Measurements from ENCODE around the gene SAMD8.

The SAMD8 gene

DNA sequence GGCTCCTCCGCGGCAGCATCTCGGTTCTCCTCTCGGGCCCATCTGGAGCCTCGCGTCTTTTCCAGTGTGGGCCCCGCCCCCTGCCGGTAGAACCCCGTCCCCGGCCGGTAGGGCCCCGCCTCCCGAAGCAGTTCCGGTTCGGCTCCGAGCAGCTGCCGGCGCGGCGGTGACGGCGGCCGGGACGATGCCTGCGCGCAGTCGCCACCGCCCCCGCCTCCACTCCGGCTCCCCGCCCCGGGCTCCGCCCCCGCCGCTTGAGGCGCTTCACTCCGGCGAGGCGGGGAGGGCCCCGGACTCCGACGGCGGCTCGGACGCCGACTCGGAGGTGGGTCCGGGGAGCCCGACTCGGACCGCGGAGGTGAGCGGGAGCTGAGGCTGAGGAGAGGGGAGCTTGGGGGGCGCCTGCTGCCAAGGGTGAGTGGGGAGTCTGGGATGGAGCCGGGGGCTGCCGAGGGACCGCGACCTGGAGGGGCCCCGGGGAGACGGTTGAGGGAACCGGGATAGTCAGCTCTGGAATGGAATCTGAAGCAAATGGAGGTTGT lies at the start of gene SAMD8:
Gene SAMD8 (plus strand): TSS at position 292 of the 542 bp plus-strand sequence. CDS start 38,873 bp downstream, outside the sequence.
- H3K4me1 ChIP-seq (ENCODE audit: control insufficient read depth, insufficient read depth, low read length), result peaks cover 14% of the 10 kb centered on the region
- no peaks in the 10 kb centered on the region for H3K27me3 ChIP-seq (ENCODE audit: control insufficient read depth in 1 of 2, insufficient read depth in 2 of 2, low read length in 2 of 2)
- no peaks in the 10 kb centered on the region for H3K9me3 ChIP-seq (ENCODE audit: control insufficient read depth in 2 of 2, low read length in 2 of 2)
- H3K4me3 ChIP-seq (ENCODE audit: low read length in 2 of 2), result peak within 1 kb of the TSS; percentile 93 to 98
- H3K36me3 ChIP-seq (ENCODE audit: control insufficient read depth in 2 of 2, insufficient read depth in 2 of 2, low read length in 2 of 2), result no peaks in the 10 kb centered on the region
- H3K9ac ChIP-seq (ENCODE audit: low read length in 2 of 2), result peak within 1 kb of the TSS; percentile 96
- peak within 1 kb of the TSS; percentile 96 for H3K27ac ChIP-seq (ENCODE audit: low read length)

- Histone ChIP-seq H3K27ac (ENCODE audit: low read length) (no peak overlapping the region), H3K4me1 (ENCODE audit: control insufficient read depth, insufficient read depth, low read length) (peaks cover 9% of the 10 kb centered on the region), H3K9ac (ENCODE audit: low read length in 2 of 2) (no peak overlapping the region), H3K4me3 (ENCODE audit: low read length in 2 of 2) (no peak overlapping the region), H3K36me3 (ENCODE audit: control insufficient read depth in 2 of 2, insufficient read depth in 2 of 2, low read length in 2 of 2) (no peaks in the 10 kb centered on the region), H3K9me3 (ENCODE audit: control insufficient read depth in 2 of 2, low read length in 2 of 2) (no peaks in the 10 kb centered on the region), H3K27me3 (ENCODE audit: control insufficient read depth in 1 of 2, insufficient read depth in 2 of 2, low read length in 2 of 2) (no peaks in the 10 kb centered on the region)
Observed at GRCh38 chr10:75061709-75062505, 49.5 kb upstream of the SAMD8 start.

- Histone ChIP-seq H3K27me3 (ENCODE audit: control insufficient read depth in 1 of 2, insufficient read depth in 2 of 2, low read length in 2 of 2) (no peaks in the 10 kb centered on the region), H3K9me3 (ENCODE audit: control insufficient read depth in 2 of 2, low read length in 2 of 2) (no peaks in the 10 kb centered on the region), H3K4me3 (ENCODE audit: low read length in 2 of 2) (no peak overlapping the region), H3K27ac (ENCODE audit: low read length) (no peak overlapping the region), H3K36me3 (ENCODE audit: control insufficient read depth in 2 of 2, insufficient read depth in 2 of 2, low read length in 2 of 2) (no peaks in the 10 kb centered on the region), H3K9ac (ENCODE audit: low read length in 2 of 2) (no peak overlapping the region), H3K4me1 (ENCODE audit: control insufficient read depth, insufficient read depth, low read length) (peaks cover 9% of the 10 kb centered on the region)
Observed at GRCh38 chr10:75062506-75063299, 48.8 kb upstream of the SAMD8 start.

DNA sequence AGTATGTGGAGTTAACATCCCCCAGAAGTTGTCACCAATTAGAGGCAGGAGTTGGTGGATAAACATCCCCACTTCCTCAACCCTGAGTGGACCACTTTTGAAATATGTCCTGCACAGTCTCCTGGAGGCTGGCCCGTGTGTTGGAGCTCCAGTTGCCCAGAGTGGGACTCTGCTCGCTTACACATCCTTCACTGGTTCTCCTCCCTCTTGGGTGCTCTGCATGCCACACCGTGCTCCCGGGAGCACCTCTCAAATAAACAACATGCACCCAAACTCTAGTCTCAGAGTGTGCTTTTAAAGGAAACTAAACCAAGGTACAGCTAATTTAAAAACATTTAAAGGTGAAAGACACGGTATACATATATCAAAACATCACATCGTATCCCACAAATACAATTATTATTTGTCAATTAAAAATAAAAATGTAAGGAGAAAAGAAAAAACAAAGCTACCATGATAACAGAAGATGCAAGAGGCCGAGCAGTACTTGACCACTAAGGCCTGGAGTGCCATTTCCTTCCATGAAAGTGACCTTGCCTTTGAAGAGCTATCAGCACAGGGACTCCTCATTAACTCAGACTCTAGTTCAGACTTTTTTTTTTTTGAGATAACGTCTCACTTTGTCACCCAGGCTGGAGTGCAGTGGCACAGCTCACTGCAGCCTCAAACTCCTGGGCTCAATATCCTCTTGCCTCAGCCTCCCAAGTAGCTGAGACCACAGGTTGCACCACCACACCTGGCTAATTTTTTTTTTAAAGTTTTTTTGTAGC lies 47.8 kb upstream of the SAMD8 start:
- Histone ChIP-seq H3K9ac (ENCODE audit: low read length in 2 of 2) (no peak overlapping the region), H3K27ac (ENCODE audit: low read length) (no peak overlapping the region), H3K4me3 (ENCODE audit: low read length in 2 of 2) (no peak overlapping the region), H3K27me3 (ENCODE audit: control insufficient read depth in 1 of 2, insufficient read depth in 2 of 2, low read length in 2 of 2) (no peaks in the 10 kb centered on the region), H3K9me3 (ENCODE audit: control insufficient read depth in 2 of 2, low read length in 2 of 2) (no peaks in the 10 kb centered on the region), H3K4me1 (ENCODE audit: control insufficient read depth, insufficient read depth, low read length) (peaks cover 9% of the 10 kb centered on the region), H3K36me3 (ENCODE audit: control insufficient read depth in 2 of 2, insufficient read depth in 2 of 2, low read length in 2 of 2) (no peaks in the 10 kb centered on the region)

GRCh38 chr10:75065076-75065475 lies 46.4 kb upstream of the SAMD8 start:
- no peak overlapping the region for H3K9ac ChIP-seq (ENCODE audit: low read length in 2 of 2)
- H3K27ac ChIP-seq (ENCODE audit: low read length), result no peak overlapping the region
- H3K36me3 ChIP-seq (ENCODE audit: control insufficient read depth in 2 of 2, insufficient read depth in 2 of 2, low read length in 2 of 2), result no peaks in the 10 kb centered on the region
- H3K27me3 ChIP-seq (ENCODE audit: control insufficient read depth in 1 of 2, insufficient read depth in 2 of 2, low read length in 2 of 2), result no peaks in the 10 kb centered on the region
- peaks cover 9% of the 10 kb centered on the region for H3K4me1 ChIP-seq (ENCODE audit: control insufficient read depth, insufficient read depth, low read length)
- H3K9me3 ChIP-seq (ENCODE audit: control insufficient read depth in 2 of 2, low read length in 2 of 2), result no peaks in the 10 kb centered on the region
- H3K4me3 ChIP-seq (ENCODE audit: low read length in 2 of 2), result no peak overlapping the region

GRCh38 chr10:75066271-75066670 lies 45.2 kb upstream of the SAMD8 start:
- no peak overlapping the region for H3K4me3 ChIP-seq (ENCODE audit: low read length in 2 of 2)
- peaks cover 9% of the 10 kb centered on the region for H3K4me1 ChIP-seq (ENCODE audit: control insufficient read depth, insufficient read depth, low read length)
- H3K9ac ChIP-seq (ENCODE audit: low read length in 2 of 2), result no peak overlapping the region
- no peaks in the 10 kb centered on the region for H3K27me3 ChIP-seq (ENCODE audit: control insufficient read depth in 1 of 2, insufficient read depth in 2 of 2, low read length in 2 of 2)
- H3K9me3 ChIP-seq (ENCODE audit: control insufficient read depth in 2 of 2, low read length in 2 of 2), result no peaks in the 10 kb centered on the region
- H3K27ac ChIP-seq (ENCODE audit: low read length), result no peak overlapping the region
- H3K36me3 ChIP-seq (ENCODE audit: control insufficient read depth in 2 of 2, insufficient read depth in 2 of 2, low read length in 2 of 2), result no peaks in the 10 kb centered on the region

- no peaks in the 10 kb centered on the region for H3K27me3 ChIP-seq (ENCODE audit: control insufficient read depth in 1 of 2, insufficient read depth in 2 of 2, low read length in 2 of 2)
- no peak overlapping the region for H3K4me3 ChIP-seq (ENCODE audit: low read length in 2 of 2)
- H3K9me3 ChIP-seq (ENCODE audit: control insufficient read depth in 2 of 2, low read length in 2 of 2), result no peaks in the 10 kb centered on the region
- no peak overlapping the region for H3K27ac ChIP-seq (ENCODE audit: low read length)
- H3K36me3 ChIP-seq (ENCODE audit: control insufficient read depth in 2 of 2, insufficient read depth in 2 of 2, low read length in 2 of 2), result no peaks in the 10 kb centered on the region
- H3K9ac ChIP-seq (ENCODE audit: low read length in 2 of 2), result no peak overlapping the region
- H3K4me1 ChIP-seq (ENCODE audit: control insufficient read depth, insufficient read depth, low read length), result peaks cover 9% of the 10 kb centered on the region
Observed at GRCh38 chr10:75067272-75067671, 44.2 kb upstream of the SAMD8 start.

GRCh38 chr10:75068523-75068922 lies 42.9 kb upstream of the SAMD8 start:
- H3K27ac ChIP-seq (ENCODE audit: low read length), result no peak overlapping the region
- H3K9ac ChIP-seq (ENCODE audit: low read length in 2 of 2), result no peak overlapping the region
- H3K4me1 ChIP-seq (ENCODE audit: control insufficient read depth, insufficient read depth, low read length), result peaks cover 4% of the 10 kb centered on the region
- H3K36me3 ChIP-seq (ENCODE audit: control insufficient read depth in 2 of 2, insufficient read depth in 2 of 2, low read length in 2 of 2), result no peaks in the 10 kb centered on the region
- H3K9me3 ChIP-seq (ENCODE audit: control insufficient read depth in 2 of 2, low read length in 2 of 2), result no peaks in the 10 kb centered on the region
- H3K4me3 ChIP-seq (ENCODE audit: low read length in 2 of 2), result no peak overlapping the region
- H3K27me3 ChIP-seq (ENCODE audit: control insufficient read depth in 1 of 2, insufficient read depth in 2 of 2, low read length in 2 of 2), result no peaks in the 10 kb centered on the region

DNA sequence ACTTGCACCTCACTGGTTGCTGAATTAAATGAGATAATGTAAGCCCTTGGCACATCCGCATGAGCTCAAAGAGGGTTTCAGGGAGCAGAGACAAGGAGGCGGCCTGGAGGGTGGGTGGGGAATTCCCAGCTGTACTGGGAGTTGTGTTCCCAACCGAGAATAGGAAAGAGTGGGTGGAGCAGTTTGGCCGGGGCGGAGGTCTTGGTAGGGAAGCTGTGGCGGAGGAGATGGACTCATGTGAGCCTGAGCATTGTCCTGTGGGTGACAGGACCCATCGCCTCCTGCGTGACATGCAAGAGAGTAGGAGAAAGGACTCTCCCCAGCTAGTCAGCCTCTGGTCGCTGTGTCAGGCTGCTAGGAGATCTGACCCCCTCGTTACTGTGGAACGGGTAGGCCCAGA lies 41.0 kb upstream of the SAMD8 start:
- H3K9ac ChIP-seq (ENCODE audit: low read length in 2 of 2), result no peak overlapping the region
- no peaks in the 10 kb centered on the region for H3K27me3 ChIP-seq (ENCODE audit: control insufficient read depth in 1 of 2, insufficient read depth in 2 of 2, low read length in 2 of 2)
- H3K4me3 ChIP-seq (ENCODE audit: low read length in 2 of 2), result no peak overlapping the region
- H3K4me1 ChIP-seq (ENCODE audit: control insufficient read depth, insufficient read depth, low read length), result no peaks in the 10 kb centered on the region
- H3K9me3 ChIP-seq (ENCODE audit: control insufficient read depth in 2 of 2, low read length in 2 of 2), result no peaks in the 10 kb centered on the region
- H3K27ac ChIP-seq (ENCODE audit: low read length), result no peak overlapping the region
- H3K36me3 ChIP-seq (ENCODE audit: control insufficient read depth in 2 of 2, insufficient read depth in 2 of 2, low read length in 2 of 2), result no peaks in the 10 kb centered on the region

DNA sequence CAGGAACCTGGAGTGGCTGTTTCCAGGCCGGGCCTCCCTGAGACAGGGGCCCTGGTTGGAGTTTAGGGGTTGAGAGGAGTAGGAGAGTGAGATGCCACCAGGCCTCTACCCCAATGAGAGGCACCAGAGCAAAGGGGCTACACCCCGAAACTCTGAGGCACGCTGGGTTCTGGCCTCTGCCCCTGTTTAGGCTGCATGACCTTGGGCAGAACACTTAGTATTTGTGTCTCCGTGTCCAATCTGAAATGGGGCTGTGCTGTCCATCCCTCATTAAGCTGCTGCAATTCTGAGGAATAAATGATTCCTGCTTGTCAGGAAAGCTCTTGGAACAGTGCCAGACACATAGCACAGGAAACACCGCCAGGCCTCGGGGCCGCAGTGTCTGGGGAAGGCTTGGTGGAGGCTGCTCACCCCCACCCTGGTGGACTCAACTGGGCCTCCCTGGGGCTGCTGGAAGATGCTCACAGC lies 40.5 kb upstream of the SAMD8 start:
- H3K36me3 ChIP-seq (ENCODE audit: control insufficient read depth in 2 of 2, insufficient read depth in 2 of 2, low read length in 2 of 2), result no peaks in the 10 kb centered on the region
- no peak overlapping the region for H3K4me3 ChIP-seq (ENCODE audit: low read length in 2 of 2)
- no peak overlapping the region for H3K9ac ChIP-seq (ENCODE audit: low read length in 2 of 2)
- H3K27ac ChIP-seq (ENCODE audit: low read length), result no peak overlapping the region
- H3K27me3 ChIP-seq (ENCODE audit: control insufficient read depth in 1 of 2, insufficient read depth in 2 of 2, low read length in 2 of 2), result no peaks in the 10 kb centered on the region
- no peaks in the 10 kb centered on the region for H3K9me3 ChIP-seq (ENCODE audit: control insufficient read depth in 2 of 2, low read length in 2 of 2)
- no peaks in the 10 kb centered on the region for H3K4me1 ChIP-seq (ENCODE audit: control insufficient read depth, insufficient read depth, low read length)
